ENCODE measurements around the gene SEMA3G.

SEMA3G gene

GRCh38 chr3:52452126-52452525 is 7.2 kb upstream of the SEMA3G start:
- Histone ChIP-seq H3K9me2 (replicated peaks; ENCODE audit: low read depth, low read length) (no peaks in the 10 kb centered on the region), H3K4me1 (ENCODE audit: insufficient read depth, low read length, poor library complexity, severe bottlenecking) (peaks cover 15% of the 10 kb centered on the region), H3K9ac (ENCODE audit: low read depth, low read length, poor library complexity, severe bottlenecking) (no peak overlapping the region), H3K27me3 (ENCODE audit: insufficient read depth, low read length, poor library complexity, severe bottlenecking) (peaks cover 6% of the 10 kb centered on the region), H3K36me3 (ENCODE audit: insufficient read depth, low read length) (no peaks in the 10 kb centered on the region), H3F3A (ENCODE audit: low read depth) (no peaks in the 10 kb centered on the region), H3K79me2 (ENCODE audit: insufficient read depth, low read length) (peaks cover 23% of the 10 kb centered on the region), H3K4me2 (ENCODE audit: low read depth, low read length, poor library complexity, severe bottlenecking) (no peak overlapping the region), H3K4me3 (ENCODE audit: low read length, poor library complexity, severe bottlenecking) (no peak overlapping the region), H4K20me1 (ENCODE audit: insufficient read depth, low read length, poor library complexity, severe bottlenecking) (peaks cover 1% of the 10 kb centered on the region), H3K9me3 (ENCODE audit: insufficient read depth, low read depth, low read length) (no peaks in the 10 kb centered on the region), H2AFZ (ENCODE audit: low read length) (no peak overlapping the region)
- TF ChIP-seq EZH2phosphoT487 (IDR thresholded peaks at IDR 0.05; ENCODE audit: borderline replicate concordance) (no peak), CTCF (conservative IDR thresholded peaks at IDR 0.05; ENCODE audit: low read length) (no peak)

DNA sequence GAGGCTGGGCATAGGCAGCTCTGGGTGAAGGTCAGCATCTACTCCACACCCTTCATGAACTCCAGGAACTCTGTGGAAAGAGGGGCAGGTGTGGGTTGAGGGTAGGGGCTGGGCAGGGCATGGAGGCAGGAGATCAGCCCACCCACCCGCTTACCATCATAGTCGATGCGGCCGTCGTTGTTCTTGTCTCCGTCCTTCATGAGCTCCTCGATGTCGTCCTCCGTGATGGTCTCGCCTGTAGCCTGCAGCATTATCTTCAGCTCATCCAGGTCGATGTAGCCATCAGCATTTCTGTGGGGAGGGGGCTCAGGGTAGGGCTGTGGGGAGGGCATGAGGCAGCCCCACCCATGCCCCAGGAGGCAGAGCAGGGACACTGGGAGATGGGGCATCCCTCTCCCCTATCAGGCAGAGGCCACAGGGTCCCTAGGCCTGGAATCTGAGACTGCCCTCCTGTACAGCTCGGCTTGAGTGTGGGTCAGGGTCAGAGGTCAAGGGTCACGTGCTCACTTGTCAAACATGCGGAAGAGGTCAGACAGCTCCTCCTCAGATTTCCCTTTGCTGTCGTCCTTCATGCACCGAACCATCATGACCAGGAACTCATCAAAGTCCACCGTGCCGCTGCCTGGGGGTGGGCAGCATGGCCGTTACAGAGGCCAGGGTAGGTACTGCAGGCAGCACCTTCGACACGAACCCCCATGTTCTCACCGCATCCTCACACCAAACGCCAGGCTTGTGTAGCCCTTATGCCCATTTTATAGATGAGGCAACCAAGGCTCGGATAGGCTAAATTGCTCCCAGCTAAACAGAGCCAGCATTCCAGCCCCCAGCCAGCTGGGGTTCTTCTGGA is 6.6 kb upstream of the SEMA3G start:
- no peak overlapping the region for H3K4me2 ChIP-seq (ENCODE audit: low read depth, low read length, poor library complexity, severe bottlenecking)
- TF ChIP-seq CTCF (conservative IDR thresholded peaks at IDR 0.05; ENCODE audit: low read length) (no peak; the same call in 1 of the 2 replicates), EZH2phosphoT487 (IDR thresholded peaks at IDR 0.05; ENCODE audit: borderline replicate concordance) (no peak)
- no peaks in the 10 kb centered on the region for H3K9me2 ChIP-seq (replicated peaks; ENCODE audit: low read depth, low read length)
- H2AFZ ChIP-seq (ENCODE audit: low read length): no peak overlapping the region
- no peak overlapping the region for H3K9ac ChIP-seq (ENCODE audit: low read depth, low read length, poor library complexity, severe bottlenecking)
- H3K79me2 ChIP-seq (ENCODE audit: insufficient read depth, low read length): peaks cover 16% of the 10 kb centered on the region
- H3F3A ChIP-seq (ENCODE audit: low read depth): no peaks in the 10 kb centered on the region
- H3K4me1 ChIP-seq (ENCODE audit: insufficient read depth, low read length, poor library complexity, severe bottlenecking): peaks cover 9% of the 10 kb centered on the region
- no peaks in the 10 kb centered on the region for H3K36me3 ChIP-seq (ENCODE audit: insufficient read depth, low read length)
- no peak overlapping the region for H3K4me3 ChIP-seq (ENCODE audit: low read length, poor library complexity, severe bottlenecking)
- H3K9me3 ChIP-seq (ENCODE audit: insufficient read depth, low read depth, low read length): no peaks in the 10 kb centered on the region
- H3K27me3 ChIP-seq (ENCODE audit: insufficient read depth, low read length, poor library complexity, severe bottlenecking): peaks cover 6% of the 10 kb centered on the region
- H4K20me1 ChIP-seq (ENCODE audit: insufficient read depth, low read length, poor library complexity, severe bottlenecking): no peaks in the 10 kb centered on the region

GRCh38 chr3:52450489-52451236 is 5.8 kb upstream of the SEMA3G start:
- Histone ChIP-seq H3F3A (ENCODE audit: low read depth) (no peaks in the 10 kb centered on the region), H3K4me3 (ENCODE audit: low read length, poor library complexity, severe bottlenecking) (no peak overlapping the region), H4K20me1 (ENCODE audit: insufficient read depth, low read length, poor library complexity, severe bottlenecking) (no peaks in the 10 kb centered on the region), H3K4me1 (ENCODE audit: insufficient read depth, low read length, poor library complexity, severe bottlenecking) (peaks cover 6% of the 10 kb centered on the region), H3K36me3 (ENCODE audit: insufficient read depth, low read length) (no peaks in the 10 kb centered on the region), H3K9me3 (ENCODE audit: insufficient read depth, low read depth, low read length) (no peaks in the 10 kb centered on the region), H3K9ac (ENCODE audit: low read depth, low read length, poor library complexity, severe bottlenecking) (no peak overlapping the region), H3K9me2 (replicated peaks; ENCODE audit: low read depth, low read length) (no peaks in the 10 kb centered on the region), H2AFZ (ENCODE audit: low read length) (no peak overlapping the region), H3K79me2 (ENCODE audit: insufficient read depth, low read length) (peaks cover 8% of the 10 kb centered on the region), H3K4me2 (ENCODE audit: low read depth, low read length, poor library complexity, severe bottlenecking) (no peak overlapping the region), H3K27me3 (ENCODE audit: insufficient read depth, low read length, poor library complexity, severe bottlenecking) (peaks cover 2% of the 10 kb centered on the region)
- TF ChIP-seq CTCF (conservative IDR thresholded peaks at IDR 0.05; ENCODE audit: low read length) (no peak), EZH2phosphoT487 (IDR thresholded peaks at IDR 0.05; ENCODE audit: borderline replicate concordance) (no peak)

All from Loucy (cell line).